H9 (cell line): ENCODE data around the gene CERS5. TPM values are rescaled to one million over a fixed set of nuclear protein-coding genes. Genes with fewer than 3 reads are reported as not detected.

Experiments
- DNase-seq: peaks from one replicate; pipeline ENCODE4 v3.0.0-alpha.2; 2017
- H2AFZ ChIP-seq: one replicate; pipeline ENCODE4 v1.6.1; 2013; ENCODE audit warnings: mild to moderate bottlenecking, low read length, control low read depth, moderate library complexity
- H2AK5ac ChIP-seq: 2 replicates; pipeline ENCODE4 v1.6.1; 2013; ENCODE audit warnings: low read length, control low read depth, mixed read lengths; ENCODE audit not compliant: insufficient read length
- H2BK120ac ChIP-seq: one replicate; pipeline ENCODE4 v1.6.1; 2013; ENCODE audit warnings: low read depth, mild to moderate bottlenecking, low read length, control low read depth, inconsistent platforms; ENCODE audit not compliant: poor library complexity, severe bottlenecking
- H2BK12ac ChIP-seq: 2 replicates; pipeline ENCODE4 v1.6.1; 2013; ENCODE audit warnings: low read length, control low read depth, mixed read lengths, low read depth; ENCODE audit not compliant: insufficient read length
- H2BK15ac ChIP-seq: 2 replicates; pipeline ENCODE4 v1.6.1; 2013; ENCODE audit warnings: low read depth, low read length, control low read depth
- H2BK20ac ChIP-seq: one replicate; pipeline ENCODE4 v1.6.1; 2013; ENCODE audit warnings: low read depth, mild to moderate bottlenecking, low read length, control low read depth, inconsistent platforms; ENCODE audit not compliant: poor library complexity, severe bottlenecking
- H2BK5ac ChIP-seq: 2 replicates; pipeline ENCODE4 v1.6.1; 2013; ENCODE audit warnings: low read length, control low read depth, mixed read lengths; ENCODE audit not compliant: insufficient read length
- H3K14ac ChIP-seq: 2 replicates; pipeline ENCODE4 v1.6.1; 2013; ENCODE audit warnings: low read length, control low read depth; ENCODE audit not compliant: insufficient read depth
- H3K18ac ChIP-seq: 2 replicates; pipeline ENCODE4 v1.6.1; 2013; ENCODE audit warnings: low read depth, mild to moderate bottlenecking, mixed read lengths, low read length, control low read depth; ENCODE audit not compliant: insufficient read length
- H3K23ac ChIP-seq: 2 replicates; pipeline ENCODE4 v1.6.1; 2013; ENCODE audit warnings: low read length, control low read depth, mixed read lengths, low read depth; ENCODE audit not compliant: insufficient read length
- H3K23me2 ChIP-seq: 2 replicates; pipeline ENCODE4 v1.6.1; 2013; ENCODE audit warnings: low read depth, mild to moderate bottlenecking, mixed read lengths, low read length, control low read depth; ENCODE audit not compliant: insufficient read length, poor library complexity, severe bottlenecking
- H3K27ac ChIP-seq: 2 replicates; pipeline ENCODE4 v1.5.1; 2013; ENCODE audit warnings: low read length, control low read depth, mixed read lengths, low read depth; ENCODE audit not compliant: insufficient read length
- H3K27me3 ChIP-seq: 2 replicates; pipeline ENCODE4 v1.6.1; 2013; ENCODE audit warnings: low read length, control low read depth, inconsistent platforms; ENCODE audit not compliant: insufficient read depth
- H3K4ac ChIP-seq: 2 replicates; pipeline ENCODE4 v1.6.1; 2013; ENCODE audit warnings: low read depth, mild to moderate bottlenecking, control low read depth, inconsistent platforms, low read length, moderate library complexity
- H3K4me1 ChIP-seq: 2 replicates; pipeline ENCODE4 v1.6.1; 2013; ENCODE audit warnings: low read length, control low read depth, inconsistent platforms; ENCODE audit not compliant: insufficient read depth
- H3K4me2 ChIP-seq: 2 replicates; pipeline ENCODE4 v1.6.1; 2013; ENCODE audit warnings: low read length, control low read depth, mixed read lengths; ENCODE audit not compliant: insufficient read length, insufficient read depth
- H3K56ac ChIP-seq: 2 replicates; pipeline ENCODE4 v1.6.1; 2013; ENCODE audit warnings: low read depth, mild to moderate bottlenecking, mixed read lengths, low read length, control low read depth; ENCODE audit not compliant: insufficient read length
- H3K79me1 ChIP-seq: 2 replicates; pipeline ENCODE4 v1.6.1; 2013; ENCODE audit warnings: low read depth, mild to moderate bottlenecking, moderate library complexity, low read length, control low read depth, inconsistent platforms; ENCODE audit not compliant: insufficient read depth, poor library complexity, severe bottlenecking
- H3K79me2 ChIP-seq: 2 replicates; pipeline ENCODE4 v1.6.1; 2013; ENCODE audit warnings: low read length, control low read depth, inconsistent platforms; ENCODE audit not compliant: insufficient read depth
- H3K9ac ChIP-seq: 2 replicates; pipeline ENCODE4 v1.6.1; 2013; ENCODE audit warnings: low read length, control low read depth, mixed read lengths; ENCODE audit not compliant: insufficient read length; ENCODE audit errors: extremely low read depth
- H3K9me3 ChIP-seq: one replicate; pipeline ENCODE4 v1.6.1; 2013; ENCODE audit warnings: low read depth, low read length, inconsistent platforms; ENCODE audit not compliant: control insufficient read depth
- H3T11ph ChIP-seq: one replicate; pipeline ENCODE4 v1.6.1; 2013; ENCODE audit warnings: mild to moderate bottlenecking, low read length, control low read depth, inconsistent platforms
- H4K20me1 ChIP-seq: one replicate; pipeline ENCODE4 v1.6.1; 2013; ENCODE audit not compliant: control insufficient read depth, insufficient read length, insufficient read depth
- H4K5ac ChIP-seq: 2 replicates; pipeline ENCODE4 v1.6.1; 2013; ENCODE audit warnings: low read depth, mild to moderate bottlenecking, mixed read lengths, low read length, control low read depth; ENCODE audit not compliant: insufficient read length
- H4K8ac ChIP-seq: replicated peaks from 2 replicates; pipeline ENCODE4 v1.6.1; 2013; ENCODE audit warnings: low read length, control low read depth, mixed read lengths, low read depth; ENCODE audit not compliant: insufficient read length
- H4K91ac ChIP-seq: 2 replicates; pipeline ENCODE4 v1.6.1; 2013; ENCODE audit warnings: low read depth, mild to moderate bottlenecking, moderate library complexity, mixed read lengths, low read length, control low read depth; ENCODE audit not compliant: insufficient read length
- H3K27ac Mint-ChIP-seq, 3 experiments: 2 replicates in 2 of 3; 3 replicates in 1 of 3; pipeline ENCODE4 v1.8.0; 2020 to 2021; ENCODE audit warnings: mixed read lengths in 3 of 3, mild to moderate bottlenecking in 1 of 3, moderate library complexity in 1 of 3
- H3K27me3 Mint-ChIP-seq: 2 replicates; pipeline ENCODE4 v1.8.0; 2021; ENCODE audit warnings: low read depth, mild to moderate bottlenecking, moderate library complexity, mixed read lengths
- H3K36me3 Mint-ChIP-seq, 3 experiments: 2 replicates in 2 of 3; 3 replicates in 1 of 3; pipeline ENCODE4 v1.8.0; 2020 to 2021; ENCODE audit warnings: low read depth in 3 of 3, mixed read lengths in 3 of 3; ENCODE audit not compliant: insufficient read depth in 1 of 3
- H3K4me1 Mint-ChIP-seq, 2 experiments: 2 replicates each; pipeline ENCODE4 v1.8.0; 2020; ENCODE audit warnings: mixed read lengths in 2 of 2
- H3K4me3 Mint-ChIP-seq, 2 experiments: 2 replicates in 1 of 2; 3 replicates in 1 of 2; pipeline ENCODE4 v1.8.0; 2020 to 2021; ENCODE audit warnings: mild to moderate bottlenecking in 2 of 2, mixed read lengths in 2 of 2, moderate library complexity in 1 of 2
- H3K9me3 Mint-ChIP-seq, 2 experiments: 2 replicates in 1 of 2; 3 replicates in 1 of 2; pipeline ENCODE4 v1.8.0; 2020; ENCODE audit warnings: mild to moderate bottlenecking in 2 of 2, mixed read lengths in 2 of 2, moderate library complexity in 1 of 2
- CTCF ChIP-seq: fragments of 200-600 bp; sonication (generic); conservative IDR thresholded peaks from 3 replicates; pipeline ENCODE4 v1.8.0; 2021; ENCODE audit warnings: antibody characterized with exemption, mild to moderate bottlenecking
- WGBS: extraction: QIAGEN DNeasy Blood & Tissue Kit; methylation state at CpG from one replicate; pipeline ENCODE4 v1.1.7; 2013; ENCODE audit warnings: missing lambda C conversion rate, low lambda C conversion rate, mixed read lengths; ENCODE audit not compliant: insufficient read length; ENCODE audit errors: extremely low coverage; 5-methylcytosine and 5-hydroxymethylcytosine counted together
- total RNA-seq: library from RNA; stranded (reverse); gene quantifications from 2 replicates; pipeline ENCODE4 v1.2.1, GENCODE V29; 2021

CERS5 gene
- total RNA-seq, 1 experiment from 2014 or later = 68.8 TPM

GRCh38 chr12:50213439-50213838, 46.3 kb upstream of the CERS5 start:
- no peak overlapping the region for H3K4ac ChIP-seq
- no peak overlapping the region for H2BK5ac ChIP-seq
- peaks cover 0 to 13% (median 4%) of the 10 kb centered on the region in 3 experiments; a peak in 4 of 7 replicates for H3K36me3 Mint-ChIP-seq
- peaks cover 1% of the 10 kb centered on the region for H3K79me1 ChIP-seq
- H3K23ac ChIP-seq = no peak overlapping the region
- no CpG with 5 or more reads among the region's 2 CpGs for WGBS
- no peak overlapping the region for H2BK12ac ChIP-seq
- no peaks in the 10 kb centered on the region for H4K20me1 ChIP-seq
- H3K9me3 ChIP-seq = no peaks in the 10 kb centered on the region
- H3K27me3 Mint-ChIP-seq = no peaks in the 10 kb centered on the region
- H4K5ac ChIP-seq = no peak overlapping the region
- no peak overlapping the region for H3K27ac ChIP-seq
- H3K4me3 Mint-ChIP-seq = no peak overlapping the region
- no peak overlapping the region for H2BK15ac ChIP-seq
- H2BK120ac ChIP-seq = no peak overlapping the region
- H2AFZ ChIP-seq = no peak overlapping the region
- H3T11ph ChIP-seq = no peak overlapping the region
- no peak overlapping the region for H2BK20ac ChIP-seq
- H3K14ac ChIP-seq = no peak overlapping the region
- H4K8ac ChIP-seq = no peak overlapping the region
- peaks cover 8% of the 10 kb centered on the region; the same call in 1 of the 2 replicates for H3K79me2 ChIP-seq
- no peak for TF ChIP-seq CTCF
- no peaks in the 10 kb centered on the region for H3K9me3 Mint-ChIP-seq
- no peak for DNase-seq
- no peak overlapping the region for H3K56ac ChIP-seq
- H3K27me3 ChIP-seq = no peaks in the 10 kb centered on the region
- H3K4me2 ChIP-seq = no peak overlapping the region
- H3K4me1 ChIP-seq = no peaks in the 10 kb centered on the region
- peaks cover 0 to 10% of the 10 kb centered on the region in 2 experiments; a peak in 2 of 4 replicates for H3K4me1 Mint-ChIP-seq
- no peak overlapping the region for H2AK5ac ChIP-seq
- no peak overlapping the region for H4K91ac ChIP-seq
- no peak overlapping the region for H3K9ac ChIP-seq
- H3K18ac ChIP-seq = no peak overlapping the region
- H3K23me2 ChIP-seq = no peaks in the 10 kb centered on the region
- no peak overlapping the region for H3K27ac Mint-ChIP-seq
